Right lobe of liver (tissue), 6 donors: Measurements from ENCODE around the gene KLHL2. TPM values are rescaled to one million over a fixed set of nuclear protein-coding genes. Genes with fewer than 3 reads are reported as not detected.
A peak's percentile ranks its signal among the peaks of the same experiment; 100 is the strongest.

Experiments
- ATAC-seq, 4 donors: fragments of 200-7000 bp; cut with Tn5 transposase; one replicate each; pipeline ENCODE4 v1.9.1; 2020; ENCODE audit warnings: mild to moderate bottlenecking in 4 of 4, moderate library complexity in 4 of 4
- DNase-seq, 3 donors: peaks; one replicate each; pipeline ENCODE4 v3.0.0-alpha.2; 2020
- H3K27ac ChIP-seq, 3 donors: fragments of 200-600 bp; one replicate each; pipeline ENCODE4 v1.8.0; 2022
- H3K27me3 ChIP-seq, 2 donors: fragments of 200-600 bp; one replicate each; pipeline ENCODE4 v1.8.0; 2022
- H3K36me3 ChIP-seq, 4 donors: fragments of 200-600 bp; sonication (generic) in 1 of 4; one replicate each; pipeline versions ENCODE4 v1.5.1 to v1.8.0; 2017 to 2022; ENCODE audit warnings: control low read depth in 1 of 4
- H3K4me1 ChIP-seq, 4 donors: fragments of 200-600 bp; sonication (generic) in 1 of 4; one replicate each; pipeline versions ENCODE4 v1.5.1 to v1.8.0; 2017 to 2022; ENCODE audit warnings: control low read depth in 1 of 4
- H3K4me3 ChIP-seq, 3 donors: fragments of 200-600 bp; one replicate each; pipeline ENCODE4 v1.8.0; 2022
- H3K9me3 ChIP-seq, 4 donors: fragments of 200-600 bp; sonication (generic) in 1 of 4; one replicate each; pipeline versions ENCODE4 v1.5.1 to v1.8.0; 2017 to 2022; ENCODE audit warnings: control low read depth in 1 of 4
- POLR2A ChIP-seq: fragments of 450-650 bp; IDR thresholded peaks from one replicate; pipeline ENCODE4 v1.6.1; 2017; ENCODE audit warnings: antibody characterized with exemption, mild to moderate bottlenecking
- WGBS: methylation state at CpG from one replicate; pipeline ENCODE4 v1.1.6; 2018; ENCODE audit warnings: low coverage, low lambda C conversion rate; ENCODE audit not compliant: insufficient coverage; ENCODE audit errors: missing lambda C conversion rate; 5-methylcytosine and 5-hydroxymethylcytosine counted together
- intact Hi-C, 2 donors: fragments of 100-400 bp; cut with DNase I; formaldehyde crosslinking; loops; one replicate each; pipeline versions ENCODE4 v1.11.2 to v1.14.1; 2022
- small RNA-seq, 2 experiments: library from RNA; depleted of rRNA; stranded (forward); fragments of <200 nt; gene quantifications; one replicate each; pipeline ENCODE3, GENCODE V24; 2016
- total RNA-seq, 6 experiments: library from RNA; depleted of rRNA in 2 of 6; stranded (reverse); fragments of >200 nt in 2 of 6; fragmentation: NEBNext Ultra II Directional in 3 of 6; extraction: Animal tissue kit (Norgen Biotek cat#: 25700) in 3 of 6; gene quantifications; one replicate each; pipeline versions ENCODE4 v1.1.0 to v1.2.4, GENCODE V29; 2016 to 2023
- TF ChIP-seq, protein P1 (sequence below), 4 donors: fragments of 200-600 bp in 3 of 4; fragments of 450-650 bp in 1 of 4; IDR thresholded peaks; one replicate each; pipeline versions ENCODE4 v1.5.1 to v1.8.0; 2016 to 2022; ENCODE audit warnings: antibody characterized with exemption in 4 of 4, mild to moderate bottlenecking in 2 of 4
- donor health status: DM: no; HTN: yes; CAD: no.
- donor health status: DM: no; HTN: no; CAD: no.
- donor health status: DM: no; HTN: no; CAD: no.
- donor health status: DM: no; HTN: yes; CAD: no.
- donor health status: DM: no; HTN: yes; CAD: no.

The KLHL2 gene
- total RNA-seq, 6 experiments from 2014 or later: 15.6 to 25.3 (median 20.3) TPM

DNA sequence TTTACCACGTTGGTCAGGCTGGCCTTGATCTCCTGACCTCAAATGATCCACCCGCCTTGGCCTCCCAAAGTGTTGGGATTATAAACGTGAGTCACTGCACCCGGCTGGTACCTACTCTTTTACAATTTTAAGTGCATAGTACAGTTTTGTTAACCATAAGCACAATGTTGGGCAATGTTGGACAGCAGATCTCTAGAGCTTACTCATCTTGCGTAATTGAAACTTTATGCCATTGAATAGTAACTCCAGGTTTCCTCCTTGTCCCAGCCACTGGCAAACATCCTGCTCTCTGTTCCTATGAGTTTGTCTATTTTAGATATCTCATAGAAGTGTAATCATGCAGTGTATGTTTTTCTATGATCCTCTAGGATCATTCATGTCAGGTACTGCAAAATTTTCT is 162.2 kb downstream of the KLHL2 start:
- peak overlapping the region in 1 of 3 donors; percentile 10 for H3K27ac ChIP-seq
- peak in 2 of 3 donors; percentile 35 to 61 for DNase-seq
- H3K36me3 ChIP-seq: no peaks in the 10 kb centered on the region
- H3K4me1 ChIP-seq: peaks cover 0 to 11% (median 0%) of the 10 kb centered on the region in 4 donors
- peak; percentile 91 to 98 (median 94) for ATAC-seq
- 23% methylated on average over 3 of the region's 5 CpGs for WGBS
- intact Hi-C loops: no loop called here
- no peak overlapping the region for H3K4me3 ChIP-seq
- no peaks in the 10 kb centered on the region for H3K27me3 ChIP-seq
- H3K9me3 ChIP-seq: no peaks in the 10 kb centered on the region
- TF ChIP-seq, protein P1, sequence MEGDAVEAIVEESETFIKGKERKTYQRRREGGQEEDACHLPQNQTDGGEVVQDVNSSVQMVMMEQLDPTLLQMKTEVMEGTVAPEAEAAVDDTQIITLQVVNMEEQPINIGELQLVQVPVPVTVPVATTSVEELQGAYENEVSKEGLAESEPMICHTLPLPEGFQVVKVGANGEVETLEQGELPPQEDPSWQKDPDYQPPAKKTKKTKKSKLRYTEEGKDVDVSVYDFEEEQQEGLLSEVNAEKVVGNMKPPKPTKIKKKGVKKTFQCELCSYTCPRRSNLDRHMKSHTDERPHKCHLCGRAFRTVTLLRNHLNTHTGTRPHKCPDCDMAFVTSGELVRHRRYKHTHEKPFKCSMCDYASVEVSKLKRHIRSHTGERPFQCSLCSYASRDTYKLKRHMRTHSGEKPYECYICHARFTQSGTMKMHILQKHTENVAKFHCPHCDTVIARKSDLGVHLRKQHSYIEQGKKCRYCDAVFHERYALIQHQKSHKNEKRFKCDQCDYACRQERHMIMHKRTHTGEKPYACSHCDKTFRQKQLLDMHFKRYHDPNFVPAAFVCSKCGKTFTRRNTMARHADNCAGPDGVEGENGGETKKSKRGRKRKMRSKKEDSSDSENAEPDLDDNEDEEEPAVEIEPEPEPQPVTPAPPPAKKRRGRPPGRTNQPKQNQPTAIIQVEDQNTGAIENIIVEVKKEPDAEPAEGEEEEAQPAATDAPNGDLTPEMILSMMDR (IDR thresholded peaks at IDR 0.05): no peak
- TF ChIP-seq POLR2A: no peak

- DNase-seq (no peak), ATAC-seq (no peak)
- WGBS: 78% methylated on average over 1 of the region's 1 CpG
- Histone ChIP-seq H3K4me3 (no peak overlapping the region), H3K36me3 (no peaks in the 10 kb centered on the region), H3K27me3 (no peaks in the 10 kb centered on the region), H3K27ac (no peak overlapping the region), H3K4me1 (peaks cover 0 to 11% (median 0%) of the 10 kb centered on the region in 4 donors), H3K9me3 (no peaks in the 10 kb centered on the region)
- intact Hi-C loops: no loop called here
- TF ChIP-seq, protein P1 (IDR thresholded peaks at IDR 0.05): no peak
- TF ChIP-seq POLR2A: no peak
Observed at GRCh38 chr4:165370530-165370929, 163.2 kb downstream of the KLHL2 start.

Small RNA genes within 50 kb of the gene (small RNA-seq; reads per million reads assigned to genes)
- gene RNU4-87P: 0 reads per million in 2 experiments

Other genes starting within 250 kb of the KLHL2 start
- under 1 TPM in 3 of 6 experiments, not detected in 3; 0.24 to 0.37 (median 0.35) TPM for gene TRIM61, start 229.9 kb upstream of the KLHL2 start, total RNA-seq
- gene TRIM60, start 175.6 kb upstream of the KLHL2 start, total RNA-seq: not detected
- not detected for gene TRIM75, start 153.7 kb upstream of the KLHL2 start, total RNA-seq
- 10 to 100 TPM; 16.2 to 40.0 (median 23.3) TPM for gene TMEM192, start 94.7 kb upstream of the KLHL2 start, total RNA-seq
- 100 to 1,000 TPM in 4 of 6 experiments, 10 to 100 TPM in 2; 81.8 to 368 (median 122) TPM for gene MSMO1, start 120.1 kb downstream of the KLHL2 start, total RNA-seq
- gene CPE, start 171.4 kb downstream of the KLHL2 start, total RNA-seq: 10 to 100 TPM in 2 of 6 experiments, 1 to 10 TPM in 4; 4.2 to 17.3 (median 9.4) TPM